SW 1271 (cell line): Measurements from ENCODE around the gene ECE1.
"Not testable (repeated sequence)": the region's sequence is repeated elsewhere in the genome, so short reads cannot be mapped to it uniquely, and the experiment has no call there.

Source experiments
- DNase-seq, 2 experiments: peaks; one replicate each; lab custom pipeline; 2025; lab: John Stamatoyannopoulos, UW

The ECE1 gene

GRCh38 chr1:21291964-21292363, 1.7 kb upstream of the ECE1 start:
- no peak for DNase-seq

- DNase-seq, result no peak
These were observed 921 bp upstream of the ECE1 start for GRCh38 chr1:21291184-21291583.

- DNase-seq, result peak in 1 of 2 experiments; percentile 14
These were observed 282 bp upstream of the ECE1 start for GRCh38 chr1:21290546-21290944.

- DNase-seq, result no peak
These were observed 1.1 kb downstream of the ECE1 start for GRCh38 chr1:21289127-21289526.

- no peak for DNase-seq
These were observed 2.3 kb downstream of the ECE1 start for GRCh38 chr1:21287905-21288514.

GRCh38 chr1:21285386-21285785, 4.9 kb downstream of the ECE1 start:
- DNase-seq, result not testable (repeated sequence)

- DNase-seq, result no peak
These were observed 5.2 kb downstream of the ECE1 start for GRCh38 chr1:21285055-21285372.

GRCh38 chr1:21284206-21285054, 5.8 kb downstream of the ECE1 start:
- DNase-seq, result no peak

GRCh38 chr1:21283524-21283923, 6.7 kb downstream of the ECE1 start:
- no peak for DNase-seq

- not testable (repeated sequence) for DNase-seq
These were observed 8.2 kb downstream of the ECE1 start for GRCh38 chr1:21282020-21282419.

GRCh38 chr1:21280482-21280881, 9.8 kb downstream of the ECE1 start:
- no peak for DNase-seq

GRCh38 chr1:21280011-21280471, 10.2 kb downstream of the ECE1 start:
- no peak for DNase-seq

- DNase-seq, result no peak
These were observed 11.1 kb downstream of the ECE1 start for GRCh38 chr1:21278860-21279845.

- no peak for DNase-seq
These were observed 11.9 kb downstream of the ECE1 start for GRCh38 chr1:21278208-21278859.

- DNase-seq, result no peak
These were observed 13.1 kb downstream of the ECE1 start for GRCh38 chr1:21277180-21277579.

GRCh38 chr1:21272540-21272939, 17.7 kb downstream of the ECE1 start:
- no peak for DNase-seq

- no peak for DNase-seq
These were observed 18.7 kb downstream of the ECE1 start for GRCh38 chr1:21271550-21271949.

- DNase-seq, result peak in 1 of 2 experiments; percentile 48
These were observed 20.1 kb downstream of the ECE1 start for GRCh38 chr1:21270086-21270689.

- no peak for DNase-seq
These were observed 20.7 kb downstream of the ECE1 start for GRCh38 chr1:21269461-21270085.

- DNase-seq, result no peak
These were observed 21.7 kb downstream of the ECE1 start for GRCh38 chr1:21268281-21269239.
